GM12872 (cell line): ENCODE measurements around the gene NCK2.

Experiments
- TF ChIP-seq, protein P1 (sequence below): IDR thresholded peaks from 3 replicates; pipeline ENCODE4 v1.5.1; 2011; ENCODE audit warnings: low read depth, mild to moderate bottlenecking, low read length, moderate library complexity; ENCODE audit not compliant: insufficient read depth

NCK2 gene

DNA sequence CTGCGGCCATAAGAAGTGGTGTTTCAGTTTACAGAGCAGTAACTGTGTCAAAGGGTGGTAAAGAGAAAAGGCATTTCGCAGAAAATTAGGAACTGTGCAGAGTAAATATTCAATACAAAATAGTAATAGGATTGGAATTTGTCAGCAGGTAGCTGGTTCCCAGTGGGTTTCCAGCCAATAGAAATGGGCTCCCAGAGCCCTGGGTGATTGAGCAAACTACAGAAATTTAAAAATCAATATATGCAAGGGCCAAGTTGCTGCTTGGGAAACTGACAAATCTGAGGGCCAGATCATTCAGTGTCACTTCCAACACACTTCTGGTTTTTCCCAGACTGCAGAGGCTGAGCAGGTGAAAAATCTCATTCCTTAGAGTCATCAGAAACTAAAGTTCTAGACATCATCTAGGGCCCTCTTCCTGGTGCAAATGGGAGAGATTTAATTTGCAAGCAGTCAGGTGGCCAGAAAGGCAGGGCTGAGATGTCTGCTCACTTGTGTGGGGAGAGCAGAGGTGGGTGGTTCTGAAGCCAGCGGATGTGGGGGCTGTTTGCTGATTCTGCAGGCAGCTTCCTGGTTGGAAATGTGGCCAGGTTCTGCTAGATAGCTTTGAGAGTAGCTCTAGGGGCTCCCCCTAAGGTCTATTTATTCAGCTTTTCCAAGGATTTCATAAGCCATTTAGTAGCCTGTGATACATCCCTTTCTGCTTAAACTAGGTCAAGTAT is 182.4 kb downstream of the NCK2 start:
- TF ChIP-seq, protein P1, sequence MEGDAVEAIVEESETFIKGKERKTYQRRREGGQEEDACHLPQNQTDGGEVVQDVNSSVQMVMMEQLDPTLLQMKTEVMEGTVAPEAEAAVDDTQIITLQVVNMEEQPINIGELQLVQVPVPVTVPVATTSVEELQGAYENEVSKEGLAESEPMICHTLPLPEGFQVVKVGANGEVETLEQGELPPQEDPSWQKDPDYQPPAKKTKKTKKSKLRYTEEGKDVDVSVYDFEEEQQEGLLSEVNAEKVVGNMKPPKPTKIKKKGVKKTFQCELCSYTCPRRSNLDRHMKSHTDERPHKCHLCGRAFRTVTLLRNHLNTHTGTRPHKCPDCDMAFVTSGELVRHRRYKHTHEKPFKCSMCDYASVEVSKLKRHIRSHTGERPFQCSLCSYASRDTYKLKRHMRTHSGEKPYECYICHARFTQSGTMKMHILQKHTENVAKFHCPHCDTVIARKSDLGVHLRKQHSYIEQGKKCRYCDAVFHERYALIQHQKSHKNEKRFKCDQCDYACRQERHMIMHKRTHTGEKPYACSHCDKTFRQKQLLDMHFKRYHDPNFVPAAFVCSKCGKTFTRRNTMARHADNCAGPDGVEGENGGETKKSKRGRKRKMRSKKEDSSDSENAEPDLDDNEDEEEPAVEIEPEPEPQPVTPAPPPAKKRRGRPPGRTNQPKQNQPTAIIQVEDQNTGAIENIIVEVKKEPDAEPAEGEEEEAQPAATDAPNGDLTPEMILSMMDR = no peak

DNA sequence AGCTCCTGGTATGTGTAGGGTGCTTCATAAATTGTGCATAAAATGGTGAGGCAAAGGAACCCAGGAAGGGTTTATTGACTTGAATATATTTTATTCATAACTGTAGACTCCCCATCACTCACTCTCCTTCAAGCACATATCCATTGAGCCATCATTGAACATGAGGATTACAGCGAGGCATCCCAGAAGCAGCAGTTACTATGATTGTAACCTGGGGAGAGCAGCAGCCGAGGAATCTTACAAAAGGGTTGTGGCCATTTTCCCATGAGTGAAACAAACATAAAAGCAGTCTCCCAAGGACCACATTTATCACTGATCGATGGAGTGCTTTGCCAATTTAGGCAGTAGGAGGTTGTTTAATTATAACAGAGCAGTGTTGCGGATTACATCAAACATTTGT is 183.4 kb downstream of the NCK2 start:
- TF ChIP-seq, protein P1 = no peak

DNA sequence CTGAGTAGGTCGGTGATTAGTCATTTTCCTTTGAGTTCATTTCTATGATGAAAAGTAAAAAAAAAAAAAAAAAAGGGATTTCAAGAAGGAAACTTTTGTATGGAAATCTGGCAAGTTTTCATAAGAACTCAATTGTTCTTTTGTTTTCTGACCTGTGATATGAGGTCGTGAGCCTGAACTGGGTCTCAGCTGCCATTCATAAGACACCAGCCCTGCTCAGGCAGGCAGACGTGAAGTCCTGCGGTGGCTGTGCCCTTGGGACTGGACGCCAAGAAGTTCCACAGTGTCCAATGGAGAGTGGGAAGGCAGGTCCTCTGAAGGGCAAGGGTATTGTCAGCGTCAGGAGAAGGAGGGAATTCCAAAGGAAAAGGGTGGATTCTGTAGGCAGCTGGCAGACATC is 183.9 kb downstream of the NCK2 start:
- TF ChIP-seq, protein P1 = no peak

DNA sequence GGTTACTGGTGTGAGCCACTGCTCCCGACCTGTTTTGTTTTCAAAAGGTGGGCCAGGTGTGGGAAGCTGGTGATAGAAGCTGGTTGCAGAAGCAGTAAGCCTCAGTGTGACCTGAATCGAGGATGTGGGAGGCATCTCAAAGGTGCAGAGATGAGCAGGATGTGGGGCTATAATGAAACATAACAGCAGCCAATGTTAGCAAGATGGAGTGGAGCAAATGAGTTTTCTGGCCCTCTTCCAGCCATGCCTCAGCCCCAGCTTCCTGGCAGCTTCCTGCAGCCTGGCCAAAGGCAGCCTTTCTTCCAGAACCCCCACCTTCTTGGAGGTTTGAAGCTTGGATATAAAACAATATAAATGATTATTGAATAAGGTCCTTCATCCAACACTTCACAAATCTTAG is 184.8 kb downstream of the NCK2 start:
- TF ChIP-seq, protein P1 = no peak

DNA sequence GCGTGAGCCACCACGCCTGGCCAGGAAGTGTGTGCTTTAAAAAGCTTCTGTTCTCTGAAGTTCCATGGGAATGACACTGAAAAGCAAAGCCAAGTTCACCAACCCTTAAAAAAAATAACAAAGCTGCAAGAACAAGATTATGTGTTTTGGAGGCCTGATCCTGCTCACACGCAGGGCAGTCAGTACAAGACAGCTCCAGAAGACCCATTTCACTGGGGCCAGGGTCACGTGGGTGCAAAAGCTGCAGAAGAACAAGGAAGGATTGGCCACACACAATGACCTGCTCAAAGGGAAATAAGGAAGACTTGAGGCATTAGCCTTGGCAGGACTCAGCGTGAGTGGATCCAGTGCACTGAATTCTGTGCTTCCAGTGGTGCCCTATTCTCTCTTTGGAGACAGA is 187.9 kb downstream of the NCK2 start:
- TF ChIP-seq, protein P1 = no peak

DNA sequence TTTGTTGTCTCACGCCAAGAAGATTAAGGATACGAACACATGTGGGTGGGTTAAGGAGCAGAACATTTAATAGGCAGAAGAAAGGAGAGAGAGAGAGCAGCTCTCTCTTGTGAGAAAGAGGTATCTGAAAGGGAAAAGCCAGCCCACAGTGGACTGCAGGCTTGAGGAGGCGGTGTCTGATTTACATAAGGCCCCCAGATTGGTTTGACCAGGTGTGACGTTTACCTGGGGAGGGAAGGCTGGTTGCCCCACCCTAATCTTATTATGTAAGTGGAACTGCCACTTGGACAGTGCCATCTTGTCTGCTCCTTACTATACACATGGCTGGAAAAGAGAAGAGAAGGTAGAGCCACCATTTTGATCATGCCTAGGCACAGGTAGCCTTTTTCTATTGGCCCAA is 189.2 kb downstream of the NCK2 start:
- TF ChIP-seq, protein P1 = no peak

DNA sequence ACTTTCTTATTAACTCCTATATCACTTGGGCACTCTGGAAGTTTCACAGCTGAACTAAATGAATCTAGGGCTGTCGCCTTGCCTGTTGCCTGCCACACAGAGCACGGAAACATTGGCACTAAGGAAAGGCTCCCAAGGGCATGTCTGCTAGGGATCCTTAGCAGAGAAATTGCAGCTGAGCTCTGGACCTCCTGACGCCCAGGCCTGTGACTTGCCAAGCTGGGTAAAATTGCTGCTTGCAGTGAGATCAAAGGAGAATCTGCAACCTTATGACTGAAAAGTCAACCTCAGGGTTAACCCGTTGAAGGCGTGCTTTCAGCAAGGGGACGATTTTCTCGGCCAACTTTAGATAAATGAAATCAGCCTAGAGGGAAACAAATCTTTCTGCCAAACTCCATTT is 189.8 kb downstream of the NCK2 start:
- TF ChIP-seq, protein P1 = no peak
